Liver (tissue), 3 donors: ENCODE results near the gene TRIM38.

Experiments
- CTCF ChIP-seq: fragments of 150-350 bp; IDR thresholded peaks from 2 replicates; pipeline ENCODE4 v1.5.1; 2017; ENCODE audit warnings: improper control_type of control experiment, low read depth, low read length; ENCODE audit not compliant: missing input control
- FOXA1 ChIP-seq: IDR thresholded peaks from 2 replicates; pipeline ENCODE4 v1.6.1; 2016; ENCODE audit warnings: antibody characterized with exemption
- GABPA ChIP-seq, 2 donors: IDR thresholded peaks in 1 of 2; conservative IDR thresholded peaks in 1 of 2; 2 replicates each; pipeline ENCODE4 v1.6.1; 2016; ENCODE audit warnings: antibody characterized with exemption in 2 of 2, mild to moderate bottlenecking in 1 of 2, moderate library complexity in 1 of 2
- RAD21 ChIP-seq, 2 donors: IDR thresholded peaks; 2 replicates each; pipeline ENCODE4 v1.6.1; 2016; ENCODE audit warnings: antibody characterized with exemption in 2 of 2, mild to moderate bottlenecking in 2 of 2
- SP1 ChIP-seq: IDR thresholded peaks from 2 replicates; pipeline ENCODE4 v1.6.1; 2018; ENCODE audit warnings: antibody characterized with exemption, mild to moderate bottlenecking
- TAF1 ChIP-seq: conservative IDR thresholded peaks from 2 replicates; pipeline ENCODE4 v1.6.1; 2016; ENCODE audit warnings: antibody characterized with exemption, mild to moderate bottlenecking
- YY1 ChIP-seq: IDR thresholded peaks from 2 replicates; pipeline ENCODE4 v1.6.1; 2016; ENCODE audit warnings: antibody characterized with exemption, mild to moderate bottlenecking
- TF ChIP-seq, protein P1 (sequence below): IDR thresholded peaks from 2 replicates; pipeline ENCODE4 v1.6.1; 2016; ENCODE audit warnings: antibody characterized with exemption, mild to moderate bottlenecking
- TF ChIP-seq, protein P2 (sequence below): IDR thresholded peaks from 2 replicates; pipeline ENCODE4 v1.6.1; 2016; ENCODE audit warnings: antibody characterized with exemption
- TF ChIP-seq, protein P3 (sequence below): IDR thresholded peaks from 2 replicates; pipeline ENCODE4 v1.6.1; 2016; ENCODE audit warnings: antibody characterized with exemption
- donor health status: healthy.
- donor health status: healthy.

GRCh38 chr6:25943887-25944286 is 18.7 kb upstream of the TRIM38 start:
- no peak for TF ChIP-seq CTCF
- TF ChIP-seq, protein P1, sequence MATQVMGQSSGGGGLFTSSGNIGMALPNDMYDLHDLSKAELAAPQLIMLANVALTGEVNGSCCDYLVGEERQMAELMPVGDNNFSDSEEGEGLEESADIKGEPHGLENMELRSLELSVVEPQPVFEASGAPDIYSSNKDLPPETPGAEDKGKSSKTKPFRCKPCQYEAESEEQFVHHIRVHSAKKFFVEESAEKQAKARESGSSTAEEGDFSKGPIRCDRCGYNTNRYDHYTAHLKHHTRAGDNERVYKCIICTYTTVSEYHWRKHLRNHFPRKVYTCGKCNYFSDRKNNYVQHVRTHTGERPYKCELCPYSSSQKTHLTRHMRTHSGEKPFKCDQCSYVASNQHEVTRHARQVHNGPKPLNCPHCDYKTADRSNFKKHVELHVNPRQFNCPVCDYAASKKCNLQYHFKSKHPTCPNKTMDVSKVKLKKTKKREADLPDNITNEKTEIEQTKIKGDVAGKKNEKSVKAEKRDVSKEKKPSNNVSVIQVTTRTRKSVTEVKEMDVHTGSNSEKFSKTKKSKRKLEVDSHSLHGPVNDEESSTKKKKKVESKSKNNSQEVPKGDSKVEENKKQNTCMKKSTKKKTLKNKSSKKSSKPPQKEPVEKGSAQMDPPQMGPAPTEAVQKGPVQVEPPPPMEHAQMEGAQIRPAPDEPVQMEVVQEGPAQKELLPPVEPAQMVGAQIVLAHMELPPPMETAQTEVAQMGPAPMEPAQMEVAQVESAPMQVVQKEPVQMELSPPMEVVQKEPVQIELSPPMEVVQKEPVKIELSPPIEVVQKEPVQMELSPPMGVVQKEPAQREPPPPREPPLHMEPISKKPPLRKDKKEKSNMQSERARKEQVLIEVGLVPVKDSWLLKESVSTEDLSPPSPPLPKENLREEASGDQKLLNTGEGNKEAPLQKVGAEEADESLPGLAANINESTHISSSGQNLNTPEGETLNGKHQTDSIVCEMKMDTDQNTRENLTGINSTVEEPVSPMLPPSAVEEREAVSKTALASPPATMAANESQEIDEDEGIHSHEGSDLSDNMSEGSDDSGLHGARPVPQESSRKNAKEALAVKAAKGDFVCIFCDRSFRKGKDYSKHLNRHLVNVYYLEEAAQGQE = no peak
- no peak for TF ChIP-seq TAF1
- TF ChIP-seq GABPA (IDR thresholded peaks at IDR 0.05 in 1 of 2, conservative IDR thresholded peaks at IDR 0.05 in 1 of 2) = no peak
- TF ChIP-seq SP1 = no peak
- TF ChIP-seq RAD21 (IDR thresholded peaks at IDR 0.05) = no peak
- TF ChIP-seq FOXA1 = no peak
- TF ChIP-seq, protein P2, sequence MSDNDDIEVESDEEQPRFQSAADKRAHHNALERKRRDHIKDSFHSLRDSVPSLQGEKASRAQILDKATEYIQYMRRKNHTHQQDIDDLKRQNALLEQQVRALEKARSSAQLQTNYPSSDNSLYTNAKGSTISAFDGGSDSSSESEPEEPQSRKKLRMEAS = no peak
- TF ChIP-seq YY1 = no peak
- TF ChIP-seq, protein P3, sequence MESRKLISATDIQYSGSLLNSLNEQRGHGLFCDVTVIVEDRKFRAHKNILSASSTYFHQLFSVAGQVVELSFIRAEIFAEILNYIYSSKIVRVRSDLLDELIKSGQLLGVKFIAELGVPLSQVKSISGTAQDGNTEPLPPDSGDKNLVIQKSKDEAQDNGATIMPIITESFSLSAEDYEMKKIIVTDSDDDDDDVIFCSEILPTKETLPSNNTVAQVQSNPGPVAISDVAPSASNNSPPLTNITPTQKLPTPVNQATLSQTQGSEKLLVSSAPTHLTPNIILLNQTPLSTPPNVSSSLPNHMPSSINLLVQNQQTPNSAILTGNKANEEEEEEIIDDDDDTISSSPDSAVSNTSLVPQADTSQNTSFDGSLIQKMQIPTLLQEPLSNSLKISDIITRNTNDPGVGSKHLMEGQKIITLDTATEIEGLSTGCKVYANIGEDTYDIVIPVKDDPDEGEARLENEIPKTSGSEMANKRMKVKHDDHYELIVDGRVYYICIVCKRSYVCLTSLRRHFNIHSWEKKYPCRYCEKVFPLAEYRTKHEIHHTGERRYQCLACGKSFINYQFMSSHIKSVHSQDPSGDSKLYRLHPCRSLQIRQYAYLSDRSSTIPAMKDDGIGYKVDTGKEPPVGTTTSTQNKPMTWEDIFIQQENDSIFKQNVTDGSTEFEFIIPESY = no peak
